SJCRH30 (cell line): ENCODE results near the gene UBE2D2. TPM values are rescaled to one million over a fixed set of nuclear protein-coding genes. Genes with fewer than 3 reads are reported as not detected.
"Not testable (repeated sequence)": the region's sequence is repeated elsewhere in the genome, so short reads cannot be mapped to it uniquely, and the experiment has no call there.

Source experiments
- DNase-seq, 2 experiments: peaks; one replicate each; pipeline ENCODE4 v3.0.0-alpha.2; 2015 to 2020
- H3K27ac ChIP-seq: fragments of 250-450 bp; sonication (Bioruptor Pico); 2 replicates; pipeline ENCODE4 v1.5.1; 2020; ENCODE audit warnings: mild to moderate bottlenecking, moderate library complexity
- H3K27me3 ChIP-seq: fragments of 250-450 bp; sonication (Bioruptor Pico); 2 replicates; pipeline ENCODE4 v1.5.1; 2020; ENCODE audit warnings: mild to moderate bottlenecking, moderate library complexity
- H3K36me3 ChIP-seq: fragments of 250-450 bp; sonication (Bioruptor Pico); 2 replicates; pipeline ENCODE4 v1.5.1; 2020; ENCODE audit warnings: mild to moderate bottlenecking, moderate library complexity
- H3K4me1 ChIP-seq: fragments of 250-450 bp; sonication (Bioruptor Pico); 2 replicates; pipeline ENCODE4 v1.5.1; 2020; ENCODE audit warnings: mild to moderate bottlenecking, moderate library complexity
- H3K4me3 ChIP-seq: fragments of 250-450 bp; sonication (Bioruptor Pico); 2 replicates; pipeline ENCODE4 v1.5.1; 2020; ENCODE audit warnings: mild to moderate bottlenecking, moderate library complexity
- H3K9me3 ChIP-seq: fragments of 250-450 bp; sonication (Bioruptor Pico); replicated peaks from 2 replicates; pipeline ENCODE4 v1.5.1; 2020; ENCODE audit warnings: mild to moderate bottlenecking, moderate library complexity
- total RNA-seq: library from RNA; depleted of rRNA; stranded (reverse); fragments of >200 nt; shearing (Covaris generic); gene quantifications from 2 replicates; pipeline ENCODE4 v1.2.3, GENCODE V29; 2014

UBE2D2 gene
- total RNA-seq, 1 experiment from 2014 or later = 106 TPM

DNA sequence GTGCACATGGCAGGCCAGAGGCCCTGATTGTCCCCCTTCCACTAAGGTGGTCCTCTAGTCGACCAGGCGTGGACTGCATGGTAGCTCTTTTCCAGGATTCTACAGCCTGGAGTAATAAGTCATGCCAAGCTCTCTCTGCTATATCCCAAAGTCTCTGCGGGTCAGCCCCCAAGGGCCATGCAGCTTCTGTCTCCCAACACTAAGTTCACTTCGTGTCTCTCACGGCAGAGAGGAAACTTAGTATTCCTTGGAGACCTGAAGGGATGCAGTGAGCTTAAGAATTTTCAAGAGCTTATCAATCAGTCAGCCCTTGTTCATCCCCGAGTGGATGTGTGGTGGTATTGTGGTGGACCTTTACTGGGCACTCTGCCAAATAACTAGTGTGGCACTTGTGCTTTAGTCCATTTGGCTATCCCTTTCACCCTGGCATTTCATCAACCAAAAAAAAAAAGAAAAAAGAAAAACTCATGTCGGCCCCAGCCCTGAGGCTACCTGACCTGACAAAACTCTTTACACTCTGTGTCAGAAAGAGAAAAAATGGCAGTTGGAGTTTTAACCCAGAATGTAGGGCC, 33.2 kb upstream of the UBE2D2 start:
- H3K9me3 ChIP-seq, H3K36me3 ChIP-seq, H3K4me3 ChIP-seq, H3K27me3 ChIP-seq, H3K27ac ChIP-seq: not testable (repeated sequence)
- peak; percentile 62 to 63 for DNase-seq
- peaks cover 11% of the 10 kb centered on the region; the same call in 1 of the 2 replicates for H3K4me1 ChIP-seq

DNA sequence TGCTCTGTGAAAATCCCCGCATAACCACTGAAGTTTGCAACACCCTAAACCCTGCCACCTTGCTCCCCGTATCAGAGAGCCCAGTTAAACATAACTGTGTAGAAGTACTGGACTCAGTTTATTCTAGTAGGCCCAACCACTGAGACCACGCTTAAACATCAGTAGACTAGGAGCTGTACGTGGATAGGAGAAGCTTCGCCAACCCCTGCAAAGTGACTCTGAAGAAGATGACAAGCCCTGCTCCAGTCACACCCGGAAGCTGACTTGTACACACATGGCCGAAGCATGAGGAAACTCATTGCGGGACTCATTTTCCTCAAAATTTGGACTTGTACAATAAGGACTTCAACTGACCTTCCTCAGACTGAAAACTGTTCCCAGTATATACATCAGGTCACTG, 32.4 kb upstream of the UBE2D2 start:
- DNase-seq, H3K9me3 ChIP-seq, H3K36me3 ChIP-seq, H3K27me3 ChIP-seq, H3K27ac ChIP-seq, H3K4me3 ChIP-seq: not testable (repeated sequence)
- H3K4me1 ChIP-seq = peaks cover 11% of the 10 kb centered on the region; the same call in 1 of the 2 replicates

- not testable (repeated sequence) for DNase-seq, H3K27ac ChIP-seq, H3K9me3 ChIP-seq, H3K4me3 ChIP-seq, H3K36me3 ChIP-seq, H3K27me3 ChIP-seq
- H3K4me1 ChIP-seq = peaks cover 11% of the 10 kb centered on the region; the same call in 1 of the 2 replicates
These were observed 31.1 kb upstream of the UBE2D2 start for GRCh38 chr5:139530079-139530478.

DNA sequence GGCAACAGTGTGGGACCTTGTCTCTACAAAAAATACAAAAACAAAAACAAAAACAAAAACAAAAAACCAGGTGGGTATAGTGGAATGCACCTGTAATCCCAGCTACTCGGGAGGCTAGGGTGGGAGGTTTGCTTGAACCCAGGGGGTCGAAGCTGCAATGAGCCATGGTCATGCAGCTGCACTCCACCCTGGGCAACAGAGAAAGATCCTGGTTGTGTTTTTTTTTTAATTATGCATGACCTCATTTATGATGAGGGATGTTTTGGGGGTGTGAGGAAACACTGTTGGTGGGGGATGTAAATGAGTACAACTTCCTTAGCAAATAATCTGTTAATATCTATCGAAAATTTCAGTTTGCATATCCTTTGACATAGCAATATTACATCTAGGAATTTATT, 29.4 kb upstream of the UBE2D2 start:
- Histone ChIP-seq H3K36me3 (no peaks in the 10 kb centered on the region), H3K9me3 (no peaks in the 10 kb centered on the region), H3K4me1 (peaks cover 11% of the 10 kb centered on the region; the same call in 1 of the 2 replicates), H3K27ac (no peak overlapping the region), H3K4me3 (no peak overlapping the region), H3K27me3 (no peaks in the 10 kb centered on the region)
- no peak for DNase-seq

GRCh38 chr5:139543423-139543991, 17.6 kb upstream of the UBE2D2 start:
- H3K27me3 ChIP-seq = no peaks in the 10 kb centered on the region
- peak; percentile 76 to 83 for DNase-seq
- H3K27ac ChIP-seq = 0 out of 2 replicates have a peak overlapping the region, but pooled peaks have one; percentile 9
- no peaks in the 10 kb centered on the region for H3K4me1 ChIP-seq
- H3K9me3 ChIP-seq = no peaks in the 10 kb centered on the region
- H3K36me3 ChIP-seq = no peaks in the 10 kb centered on the region
- peak overlapping the region; percentile 40 for H3K4me3 ChIP-seq

DNA sequence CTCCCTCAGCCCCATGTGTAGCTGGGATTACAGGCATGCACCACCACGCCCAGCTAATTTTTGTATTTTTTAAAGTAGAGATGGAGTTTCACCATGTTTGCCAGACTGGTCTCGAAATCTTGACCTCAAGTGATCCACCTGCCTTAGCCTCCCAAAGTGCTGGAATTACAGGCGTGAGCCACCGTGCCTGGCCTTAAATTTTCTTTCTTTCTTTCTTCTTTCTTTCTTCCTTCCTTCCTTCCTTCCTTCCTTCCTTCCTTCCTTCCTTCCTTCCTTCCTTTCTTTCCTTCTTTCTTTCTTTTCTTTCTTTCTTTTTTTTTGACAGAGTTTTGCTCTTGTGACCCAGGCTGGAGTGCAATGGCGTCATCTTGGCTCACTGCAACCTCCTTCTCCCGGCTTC, 14.5 kb upstream of the UBE2D2 start:
- not testable (repeated sequence) for H3K27ac ChIP-seq, H3K9me3 ChIP-seq, H3K4me1 ChIP-seq, H3K27me3 ChIP-seq, H3K4me3 ChIP-seq, H3K36me3 ChIP-seq, DNase-seq

GRCh38 chr5:139549162-139549894, 11.8 kb upstream of the UBE2D2 start:
- Histone ChIP-seq H3K36me3 (no peaks in the 10 kb centered on the region), H3K27ac (no peak overlapping the region), H3K27me3 (no peaks in the 10 kb centered on the region), H3K4me1 (peaks cover 6% of the 10 kb centered on the region; the same call in 1 of the 2 replicates), H3K9me3 (0 out of 2 replicates have a peak, but pooled peaks cover 9% of the 10 kb centered on the region), H3K4me3 (no peak overlapping the region)
- no peak for DNase-seq

DNA sequence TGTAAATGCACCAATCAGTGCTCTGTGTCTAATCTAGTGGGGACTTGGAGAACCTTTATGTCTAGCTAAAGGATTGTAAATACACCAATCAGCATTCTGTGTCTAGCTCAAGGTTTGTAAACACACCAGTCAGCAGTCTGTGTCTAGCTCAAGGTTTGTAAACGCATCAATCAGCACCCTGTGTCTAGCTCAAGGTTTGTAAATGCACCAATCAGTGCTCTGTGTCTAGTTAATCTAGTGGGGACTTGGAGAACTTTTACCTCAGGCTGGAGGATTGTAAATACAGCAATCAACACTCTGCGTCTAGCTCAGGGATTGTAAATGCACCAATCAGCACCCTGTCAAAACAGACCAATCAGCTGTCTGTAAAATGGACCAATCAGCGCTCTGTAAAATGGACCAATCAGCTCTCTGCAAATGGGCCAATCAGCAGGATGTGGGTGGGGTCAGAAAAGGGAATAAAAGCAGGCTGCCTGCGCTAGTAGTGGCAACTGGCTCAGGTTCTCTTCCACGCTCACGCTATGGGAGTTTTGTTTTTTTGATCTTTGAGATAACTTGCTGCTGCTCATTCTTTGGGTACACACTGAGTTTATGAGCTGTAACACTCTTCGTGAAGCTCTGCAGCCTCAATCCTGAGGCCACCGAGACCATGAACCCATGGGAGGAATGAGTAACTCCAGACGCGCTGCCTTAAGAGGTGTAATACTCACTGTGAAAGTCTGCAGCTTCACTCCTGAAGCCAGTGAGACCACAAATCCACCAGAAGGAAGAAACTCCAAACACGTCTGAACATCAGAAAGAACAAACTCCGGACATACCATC, 10.9 kb upstream of the UBE2D2 start:
- H3K27me3 ChIP-seq, DNase-seq, H3K27ac ChIP-seq, H3K4me3 ChIP-seq, H3K4me1 ChIP-seq, H3K36me3 ChIP-seq, H3K9me3 ChIP-seq: not testable (repeated sequence)

GRCh38 chr5:139551191-139551889, 9.8 kb upstream of the UBE2D2 start:
- Histone ChIP-seq H3K9me3 (0 out of 2 replicates have a peak, but pooled peaks cover 9% of the 10 kb centered on the region), H3K4me1 (peaks cover 6% of the 10 kb centered on the region; the same call in 1 of the 2 replicates), H3K27ac (no peak overlapping the region), H3K4me3 (no peak overlapping the region), H3K27me3 (no peaks in the 10 kb centered on the region), H3K36me3 (no peaks in the 10 kb centered on the region)
- DNase-seq = no peak

DNA sequence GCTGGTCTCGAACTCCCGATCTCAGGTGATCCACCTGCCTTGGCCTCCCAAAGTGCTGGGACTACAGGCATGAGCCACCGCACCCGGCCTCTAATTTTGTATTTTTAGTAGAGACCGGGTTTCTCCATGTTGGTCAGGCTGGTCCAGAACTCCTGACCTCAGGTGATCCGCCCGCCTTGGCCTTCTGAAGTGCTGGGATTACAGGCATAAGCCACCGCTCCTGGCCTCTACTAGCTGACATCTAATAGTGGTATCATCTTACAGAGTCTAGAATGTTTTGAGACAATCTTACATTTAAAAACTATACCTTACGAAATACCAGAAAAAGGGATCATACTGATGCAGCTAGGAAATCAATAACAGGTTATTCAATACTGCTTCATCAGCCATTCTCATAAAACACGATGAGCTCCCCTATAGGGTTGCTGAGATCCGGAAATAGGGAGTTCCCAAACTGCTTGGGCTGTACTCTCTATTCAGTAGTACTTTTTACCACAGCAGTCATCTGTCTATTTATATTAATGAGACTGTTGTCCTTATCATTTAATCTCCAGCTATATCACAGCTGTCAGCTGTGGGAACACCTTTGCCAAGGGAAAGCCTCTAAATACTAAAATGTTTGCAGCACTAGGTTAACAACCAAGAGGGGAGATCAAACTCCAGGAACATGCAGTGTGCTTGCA, 8.1 kb upstream of the UBE2D2 start:
- peaks cover 6% of the 10 kb centered on the region; the same call in 1 of the 2 replicates for H3K4me1 ChIP-seq
- no peaks in the 10 kb centered on the region for H3K27me3 ChIP-seq
- H3K36me3 ChIP-seq = no peaks in the 10 kb centered on the region
- H3K4me3 ChIP-seq = no peak overlapping the region
- peak in 1 of 2 experiments; percentile 11 for DNase-seq
- 0 out of 2 replicates have a peak, but pooled peaks cover 9% of the 10 kb centered on the region for H3K9me3 ChIP-seq
- no peak overlapping the region for H3K27ac ChIP-seq

DNA sequence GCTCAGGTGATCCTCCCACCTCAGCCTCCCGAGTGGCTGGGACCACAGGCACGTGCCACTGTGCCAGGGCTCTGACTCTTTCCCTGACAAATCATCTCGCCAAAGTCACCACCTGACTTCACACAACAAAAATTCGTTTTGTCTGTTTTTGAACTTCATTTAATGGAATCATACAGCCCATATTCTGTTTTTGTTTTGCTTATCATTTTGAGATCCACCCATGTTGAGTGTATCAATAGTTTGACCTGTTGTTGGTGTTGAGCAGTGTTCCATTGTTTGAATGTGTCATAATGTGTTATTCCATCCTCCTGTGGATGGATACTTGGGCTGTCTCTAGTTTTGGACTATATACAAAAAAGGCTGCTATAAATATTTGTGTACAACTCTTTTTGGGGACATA, 6.9 kb upstream of the UBE2D2 start:
- Histone ChIP-seq H3K4me3 (no peak overlapping the region), H3K27ac (no peak overlapping the region), H3K36me3 (no peaks in the 10 kb centered on the region), H3K9me3 (0 out of 2 replicates have a peak, but pooled peaks cover 9% of the 10 kb centered on the region), H3K27me3 (no peaks in the 10 kb centered on the region), H3K4me1 (peaks cover 6% of the 10 kb centered on the region; the same call in 1 of the 2 replicates)
- DNase-seq = no peak

- Histone ChIP-seq H3K4me1 (peaks cover 9% of the 10 kb centered on the region; the same call in 1 of the 2 replicates), H3K9me3 (no peaks in the 10 kb centered on the region)
- no peak for DNase-seq
These were observed 3.3 kb upstream of the UBE2D2 start for GRCh38 chr5:139557811-139558210.

GRCh38 chr5:139561655-139562451, 714 bp downstream of the UBE2D2 start:
- Histone ChIP-seq H3K27me3 (no peaks in the 10 kb centered on the region), H3K9me3 (no peaks in the 10 kb centered on the region), H3K27ac (peak overlapping the region; percentile 79), H3K36me3 (peaks cover 12% of the 10 kb centered on the region), H3K4me1 (peaks cover 3% of the 10 kb centered on the region; the same call in 1 of the 2 replicates), H3K4me3 (peak overlapping the region; percentile 78)
- peak; percentile 47 to 61 for DNase-seq

More at GRCh38 chr5:139557811-139558210, 3.3 kb upstream of the UBE2D2 start:
- Histone ChIP-seq H3K4me3 (no peak overlapping the region), H3K27ac (no peak overlapping the region), H3K36me3 (no peaks in the 10 kb centered on the region; the same call in 1 of the 2 replicates), H3K27me3 (no peaks in the 10 kb centered on the region)
